ENCODE results near the gene THBS3. TPM values are rescaled to one million over a fixed set of nuclear protein-coding genes. Genes with fewer than 3 reads are reported as not detected.

The THBS3 gene
- total RNA-seq, 1 experiment from 2014 or later, result 35.9 TPM

DNA sequence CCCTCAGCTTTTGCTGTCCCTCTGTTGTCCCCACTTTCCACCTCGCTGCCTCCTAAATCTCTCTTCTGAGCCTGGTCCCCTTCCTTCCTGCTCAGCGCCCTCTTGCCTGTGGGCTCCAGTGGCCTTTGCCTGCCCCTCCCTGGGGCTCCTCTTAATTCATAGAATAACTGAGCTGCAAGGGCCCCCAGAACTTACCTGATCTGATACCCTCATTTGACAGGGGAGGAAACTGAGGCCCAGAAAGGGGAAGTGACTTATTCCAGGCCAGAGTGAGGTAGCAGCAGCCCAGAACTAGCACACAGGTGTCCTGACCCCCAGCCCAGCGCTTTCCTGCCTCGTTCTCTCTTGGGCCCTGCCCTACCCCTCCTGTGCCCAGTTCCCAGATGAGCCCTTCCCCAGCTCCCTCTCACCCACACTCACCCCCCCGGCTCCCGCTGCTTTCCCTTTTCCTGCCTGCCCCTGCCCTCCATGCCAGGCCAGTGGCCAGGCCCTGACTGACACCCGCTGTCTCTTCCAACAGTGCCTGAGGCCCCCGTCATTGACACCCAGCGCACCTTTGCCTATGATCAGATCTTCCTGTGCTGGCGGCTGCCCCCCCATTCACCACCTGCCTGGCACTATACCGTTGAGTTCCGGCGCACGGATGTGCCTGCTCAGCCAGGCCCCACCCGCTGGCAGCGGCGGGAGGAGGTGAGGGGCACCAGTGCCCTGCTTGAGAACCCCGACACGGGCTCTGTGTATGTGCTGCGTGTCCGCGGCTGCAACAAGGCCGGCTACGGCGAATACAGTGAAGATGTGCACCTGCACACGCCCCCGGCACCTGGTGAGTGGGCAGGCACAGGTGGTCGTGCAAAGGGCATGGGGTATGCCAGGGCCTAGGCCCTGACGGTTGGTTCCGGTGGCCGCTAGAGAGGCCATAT lies 28.3 kb downstream of the THBS3 start:
- no peaks in the 10 kb centered on the region for H3K9me3 ChIP-seq (ENCODE audit: control insufficient read depth, insufficient read depth, low read depth, low read length)
- TF ChIP-seq SIN3A (IDR thresholded peaks at IDR 0.05; ENCODE audit: borderline replicate concordance, insufficient read depth, low read depth, low read length), result no peak
- TF ChIP-seq, protein P1, sequence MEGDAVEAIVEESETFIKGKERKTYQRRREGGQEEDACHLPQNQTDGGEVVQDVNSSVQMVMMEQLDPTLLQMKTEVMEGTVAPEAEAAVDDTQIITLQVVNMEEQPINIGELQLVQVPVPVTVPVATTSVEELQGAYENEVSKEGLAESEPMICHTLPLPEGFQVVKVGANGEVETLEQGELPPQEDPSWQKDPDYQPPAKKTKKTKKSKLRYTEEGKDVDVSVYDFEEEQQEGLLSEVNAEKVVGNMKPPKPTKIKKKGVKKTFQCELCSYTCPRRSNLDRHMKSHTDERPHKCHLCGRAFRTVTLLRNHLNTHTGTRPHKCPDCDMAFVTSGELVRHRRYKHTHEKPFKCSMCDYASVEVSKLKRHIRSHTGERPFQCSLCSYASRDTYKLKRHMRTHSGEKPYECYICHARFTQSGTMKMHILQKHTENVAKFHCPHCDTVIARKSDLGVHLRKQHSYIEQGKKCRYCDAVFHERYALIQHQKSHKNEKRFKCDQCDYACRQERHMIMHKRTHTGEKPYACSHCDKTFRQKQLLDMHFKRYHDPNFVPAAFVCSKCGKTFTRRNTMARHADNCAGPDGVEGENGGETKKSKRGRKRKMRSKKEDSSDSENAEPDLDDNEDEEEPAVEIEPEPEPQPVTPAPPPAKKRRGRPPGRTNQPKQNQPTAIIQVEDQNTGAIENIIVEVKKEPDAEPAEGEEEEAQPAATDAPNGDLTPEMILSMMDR (IDR thresholded peaks at IDR 0.05), result no peak
- TF ChIP-seq, protein P2, sequence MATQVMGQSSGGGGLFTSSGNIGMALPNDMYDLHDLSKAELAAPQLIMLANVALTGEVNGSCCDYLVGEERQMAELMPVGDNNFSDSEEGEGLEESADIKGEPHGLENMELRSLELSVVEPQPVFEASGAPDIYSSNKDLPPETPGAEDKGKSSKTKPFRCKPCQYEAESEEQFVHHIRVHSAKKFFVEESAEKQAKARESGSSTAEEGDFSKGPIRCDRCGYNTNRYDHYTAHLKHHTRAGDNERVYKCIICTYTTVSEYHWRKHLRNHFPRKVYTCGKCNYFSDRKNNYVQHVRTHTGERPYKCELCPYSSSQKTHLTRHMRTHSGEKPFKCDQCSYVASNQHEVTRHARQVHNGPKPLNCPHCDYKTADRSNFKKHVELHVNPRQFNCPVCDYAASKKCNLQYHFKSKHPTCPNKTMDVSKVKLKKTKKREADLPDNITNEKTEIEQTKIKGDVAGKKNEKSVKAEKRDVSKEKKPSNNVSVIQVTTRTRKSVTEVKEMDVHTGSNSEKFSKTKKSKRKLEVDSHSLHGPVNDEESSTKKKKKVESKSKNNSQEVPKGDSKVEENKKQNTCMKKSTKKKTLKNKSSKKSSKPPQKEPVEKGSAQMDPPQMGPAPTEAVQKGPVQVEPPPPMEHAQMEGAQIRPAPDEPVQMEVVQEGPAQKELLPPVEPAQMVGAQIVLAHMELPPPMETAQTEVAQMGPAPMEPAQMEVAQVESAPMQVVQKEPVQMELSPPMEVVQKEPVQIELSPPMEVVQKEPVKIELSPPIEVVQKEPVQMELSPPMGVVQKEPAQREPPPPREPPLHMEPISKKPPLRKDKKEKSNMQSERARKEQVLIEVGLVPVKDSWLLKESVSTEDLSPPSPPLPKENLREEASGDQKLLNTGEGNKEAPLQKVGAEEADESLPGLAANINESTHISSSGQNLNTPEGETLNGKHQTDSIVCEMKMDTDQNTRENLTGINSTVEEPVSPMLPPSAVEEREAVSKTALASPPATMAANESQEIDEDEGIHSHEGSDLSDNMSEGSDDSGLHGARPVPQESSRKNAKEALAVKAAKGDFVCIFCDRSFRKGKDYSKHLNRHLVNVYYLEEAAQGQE (IDR thresholded peaks at IDR 0.05; ENCODE audit: insufficient read depth in 1 of 2, low read depth in 2 of 2, low read length in 1 of 2), result no peak
- TF ChIP-seq POLR2AphosphoS5 (IDR thresholded peaks at IDR 0.05; ENCODE audit: low read depth, low read length), result no peak
- no peak for TF ChIP-seq TCF7L2 (IDR thresholded peaks at IDR 0.05; ENCODE audit: low read depth, low read length)
- DNase-seq (ENCODE audit: low read depth, low spot score), result no peak
- no peak overlapping the region for H3K4me3 ChIP-seq (ENCODE audit: low read depth in 2 of 2, low read length in 2 of 2)
- H3K27me3 ChIP-seq (ENCODE audit: control insufficient read depth, insufficient read depth, low read length), result no peaks in the 10 kb centered on the region
- ChIA-PET CTCF (interaction anchor here (0.6 kb wide), 2 partner anchors 9 to 89 kb away, joined by 3 to 4 read pairs; no protein-coding TSS in a partner anchor), POLR2A (no interaction called here)
- in situ Hi-C loops (cut with HindIII; ENCODE audit: low pct_unique_long_range_greater_than_20kb, low sequenced_read_pairs) (no loop called here), intact Hi-C loops (cut with micrococcal nuclease; ENCODE audit: unreplicated experiment) (no loop called here)
- no peak overlapping the region for H3K27ac ChIP-seq (ENCODE audit: low read length)
- no peak for ATAC-seq
- no peaks in the 10 kb centered on the region for H3K36me3 ChIP-seq (ENCODE audit: control insufficient read depth, insufficient read depth, low read length)
- BruUV-seq (replicated peaks), result no TSS peak
- H3K4me1 ChIP-seq (ENCODE audit: control insufficient read depth, insufficient read depth, low read length), result peaks cover 6% of the 10 kb centered on the region

DNA sequence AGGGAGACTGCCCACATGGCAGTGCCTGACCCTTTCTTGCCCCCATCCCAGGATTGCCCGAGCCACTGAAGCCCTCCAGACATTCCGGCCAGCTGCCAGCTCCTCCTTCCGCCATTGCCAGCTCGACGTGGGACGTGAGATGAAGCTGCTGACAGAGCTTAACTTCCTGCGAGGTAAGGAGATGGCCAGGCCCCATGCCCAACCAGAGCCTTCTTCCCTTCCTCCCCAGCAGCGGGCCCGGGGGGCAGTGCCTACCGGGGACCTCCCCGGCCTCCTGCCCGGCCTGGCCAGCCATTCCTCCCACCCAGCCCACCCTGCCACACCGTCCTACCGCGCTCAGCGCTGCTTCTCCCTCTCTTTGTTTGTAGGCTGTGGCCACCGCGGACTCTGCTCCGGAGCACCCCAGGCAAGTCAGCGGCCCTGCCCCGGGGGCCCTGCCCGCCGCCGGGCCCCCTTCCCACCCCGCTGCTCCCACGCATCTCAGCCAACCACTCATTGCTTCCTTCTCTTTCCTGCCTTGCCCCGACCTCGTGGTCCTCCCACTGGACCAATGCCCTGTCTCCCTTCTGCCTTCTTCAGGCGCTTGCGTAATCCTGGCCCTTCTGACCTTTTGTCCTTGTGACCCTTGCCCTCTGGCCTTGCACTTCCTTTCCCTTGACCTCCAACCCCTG lies 29.1 kb downstream of the THBS3 start:
- no peaks in the 10 kb centered on the region for H3K27me3 ChIP-seq (ENCODE audit: control insufficient read depth, insufficient read depth, low read length)
- H3K27ac ChIP-seq (ENCODE audit: low read length), result no peak overlapping the region
- intact Hi-C loops (cut with micrococcal nuclease; ENCODE audit: unreplicated experiment) (no loop called here), in situ Hi-C loops (cut with HindIII; ENCODE audit: low pct_unique_long_range_greater_than_20kb, low sequenced_read_pairs) (no loop called here)
- H3K36me3 ChIP-seq (ENCODE audit: control insufficient read depth, insufficient read depth, low read length), result no peaks in the 10 kb centered on the region
- DNase-seq (ENCODE audit: low read depth, low spot score) (no peak), ATAC-seq (no peak)
- no peak for TF ChIP-seq TCF7L2 (IDR thresholded peaks at IDR 0.05; ENCODE audit: low read depth, low read length)
- TF ChIP-seq, protein P2 (IDR thresholded peaks at IDR 0.05; ENCODE audit: insufficient read depth in 1 of 2, low read depth in 2 of 2, low read length in 1 of 2), result no peak
- TF ChIP-seq, protein P1 (IDR thresholded peaks at IDR 0.05), result no peak
- TF ChIP-seq POLR2AphosphoS5 (IDR thresholded peaks at IDR 0.05; ENCODE audit: low read depth, low read length), result no peak
- TF ChIP-seq SIN3A (IDR thresholded peaks at IDR 0.05; ENCODE audit: borderline replicate concordance, insufficient read depth, low read depth, low read length), result no peak
- H3K4me3 ChIP-seq (ENCODE audit: low read depth in 2 of 2, low read length in 2 of 2), result no peak overlapping the region
- H3K9me3 ChIP-seq (ENCODE audit: control insufficient read depth, insufficient read depth, low read depth, low read length), result no peaks in the 10 kb centered on the region
- POLR2A ChIA-PET, result no interaction called here
- peaks cover 12% of the 10 kb centered on the region for H3K4me1 ChIP-seq (ENCODE audit: control insufficient read depth, insufficient read depth, low read length)
- no TSS peak for BruUV-seq (replicated peaks)
- CTCF ChIA-PET, result interaction anchor here (1.0 kb wide), 1 partner anchor 15 kb away, joined by 5 read pairs; no protein-coding TSS in a partner anchor
